GM18868 (cell line): Measurements from ENCODE around the gene TSTD1.
"Not testable (repeated sequence)": the region's sequence is repeated elsewhere in the genome, so short reads cannot be mapped to it uniquely, and the experiment has no call there.

Experiments
- ATAC-seq: cut with Tn5 transposase; IDR thresholded peaks from one replicate; pipeline ENCODE4 v1.9.1; 2021; ENCODE audit warnings: mild to moderate bottlenecking, moderate library complexity; ENCODE audit not compliant: unreplicated experiment

Gene TSTD1

GRCh38 chr1:161069241-161069640 is 30.5 kb upstream of the TSTD1 start:
- no peak for ATAC-seq

- ATAC-seq: peak; percentile 74
Measured at GRCh38 chr1:161068306-161069234, 29.8 kb upstream of the TSTD1 start.

GRCh38 chr1:161066694-161067093 is 27.9 kb upstream of the TSTD1 start:
- ATAC-seq: no peak

GRCh38 chr1:161065681-161066080 is 26.9 kb upstream of the TSTD1 start:
- ATAC-seq: not testable (repeated sequence)

- not testable (repeated sequence) for ATAC-seq
Measured at GRCh38 chr1:161063936-161064335, 25.2 kb upstream of the TSTD1 start.

GRCh38 chr1:161061419-161061818 is 22.7 kb upstream of the TSTD1 start:
- no peak for ATAC-seq

- ATAC-seq: no peak
Measured at GRCh38 chr1:161059293-161059692, 20.5 kb upstream of the TSTD1 start.

GRCh38 chr1:161054805-161055204 is 16.0 kb upstream of the TSTD1 start:
- no peak for ATAC-seq

- ATAC-seq: no peak
Measured at GRCh38 chr1:161054232-161054631, 15.5 kb upstream of the TSTD1 start.

- no peak for ATAC-seq
Measured at GRCh38 chr1:161052899-161053298, 14.1 kb upstream of the TSTD1 start.

- no peak for ATAC-seq
Measured at GRCh38 chr1:161051219-161051618, 12.5 kb upstream of the TSTD1 start.

GRCh38 chr1:161048949-161049722 is 10.4 kb upstream of the TSTD1 start:
- no peak for ATAC-seq

GRCh38 chr1:161047436-161048420 is 9.0 kb upstream of the TSTD1 start:
- no peak for ATAC-seq

- ATAC-seq: peak; percentile 39
Measured at GRCh38 chr1:161046605-161047228, 8.0 kb upstream of the TSTD1 start.

- ATAC-seq: peak; percentile 63
Measured at GRCh38 chr1:161045736-161046604, 7.2 kb upstream of the TSTD1 start, which contains the start of gene USF1. Gene USF1 (minus strand): TSS chr1:161045977. CDS start chr1:161043275, 2,702 bp downstream.

- peak; percentile 49 for ATAC-seq
Measured at GRCh38 chr1:161044908-161045735, 6.4 kb upstream of the TSTD1 start.

GRCh38 chr1:161044535-161044907 is 5.8 kb upstream of the TSTD1 start:
- ATAC-seq: no peak

GRCh38 chr1:161039546-161039945 is 782 bp upstream of the TSTD1 start:
- no peak for ATAC-seq
